ENCODE measurements around the gene ZNF664. TPM values are rescaled to one million over a fixed set of nuclear protein-coding genes. Genes with fewer than 3 reads are reported as not detected.

The ZNF664 gene
- total RNA-seq, 4 donors from 2014 or later, result 25.0 to 100 (median 40.2) TPM

- Histone ChIP-seq H3K27me3 (no peaks in the 10 kb centered on the region), H3K27ac (no peak overlapping the region), H3K36me3 (peaks cover 0 to 80% (median 3%) of the 10 kb centered on the region in 3 donors), H3K9me3 (no peaks in the 10 kb centered on the region), H3K4me1 (peaks cover 0 to 55% (median 13%) of the 10 kb centered on the region in 3 donors), H3K4me3 (no peak overlapping the region)
- no peak for TF ChIP-seq POLR2A (IDR thresholded peaks at IDR 0.05)
- no peak for TF ChIP-seq CTCF (IDR thresholded peaks at IDR 0.05)
- 93 to 100% methylated on average over 5 of the region's 5 CpGs for WGBS, 2 donors
- intact Hi-C loops (cut with DNase I), result no loop called here
- DNase-seq, result no peak
Observed at GRCh38 chr12:123989168-123989567, 16.2 kb downstream of the ZNF664 start.

GRCh38 chr12:123989753-123990152 is 16.7 kb downstream of the ZNF664 start:
- Histone ChIP-seq H3K36me3 (peaks cover 0 to 79% (median 3%) of the 10 kb centered on the region in 3 donors), H3K4me1 (peaks cover 0 to 56% (median 15%) of the 10 kb centered on the region in 3 donors), H3K27me3 (no peaks in the 10 kb centered on the region), H3K9me3 (no peaks in the 10 kb centered on the region), H3K27ac (no peak overlapping the region), H3K4me3 (no peak overlapping the region)
- 75 to 93% methylated on average over 1 of the region's 1 CpG for WGBS, 2 donors
- intact Hi-C loops (cut with DNase I), result no loop called here
- TF ChIP-seq POLR2A (IDR thresholded peaks at IDR 0.05), result no peak
- TF ChIP-seq CTCF (IDR thresholded peaks at IDR 0.05), result no peak
- DNase-seq, result no peak

GRCh38 chr12:123990511-123990910 is 17.5 kb downstream of the ZNF664 start:
- Histone ChIP-seq H3K4me1 (peaks cover 0 to 64% (median 21%) of the 10 kb centered on the region in 3 donors), H3K4me3 (no peak overlapping the region), H3K9me3 (no peaks in the 10 kb centered on the region), H3K27me3 (no peaks in the 10 kb centered on the region), H3K27ac (peak overlapping the region in 1 of 4 donors; percentile 36), H3K36me3 (peaks cover 0 to 72% (median 3%) of the 10 kb centered on the region in 3 donors)
- WGBS, 2 donors, result 64 to 84% methylated on average over 4 of the region's 4 CpGs
- intact Hi-C loops (cut with DNase I), result no loop called here
- TF ChIP-seq CTCF (IDR thresholded peaks at IDR 0.05), result no peak
- DNase-seq, result no peak

GRCh38 chr12:123991372-123991951 is 18.4 kb downstream of the ZNF664 start:
- DNase-seq, result no peak
- no peaks in the 10 kb centered on the region for H3K27me3 ChIP-seq
- no peaks in the 10 kb centered on the region for H3K9me3 ChIP-seq
- peak overlapping the region in 1 of 4 donors; percentile 36 for H3K27ac ChIP-seq
- no peak overlapping the region for H3K4me3 ChIP-seq
- peaks cover 0 to 62% (median 3%) of the 10 kb centered on the region in 3 donors for H3K36me3 ChIP-seq
- intact Hi-C loops (cut with DNase I), result no loop called here
- H3K4me1 ChIP-seq, result peaks cover 0 to 65% (median 26%) of the 10 kb centered on the region in 3 donors
- WGBS, 2 donors, result 61 to 96% methylated on average over 2 of the region's 2 CpGs
- TF ChIP-seq CTCF (IDR thresholded peaks at IDR 0.05) (no peak), POLR2A (IDR thresholded peaks at IDR 0.05) (no peak)

- WGBS, 2 donors, result 67 to 74% methylated on average over 7 to 8 of the region's 8 CpGs
- TF ChIP-seq POLR2A (IDR thresholded peaks at IDR 0.05) (no peak), CTCF (IDR thresholded peaks at IDR 0.05) (no peak)
- intact Hi-C loops (cut with DNase I), result no loop called here
- H3K27ac ChIP-seq, result no peak overlapping the region
- H3K4me3 ChIP-seq, result no peak overlapping the region
- peaks cover 0 to 61% (median 26%) of the 10 kb centered on the region in 3 donors for H3K4me1 ChIP-seq
- H3K27me3 ChIP-seq, result no peaks in the 10 kb centered on the region
- DNase-seq, result no peak
- no peaks in the 10 kb centered on the region for H3K9me3 ChIP-seq
- peaks cover 0 to 56% (median 3%) of the 10 kb centered on the region in 3 donors for H3K36me3 ChIP-seq
Observed at GRCh38 chr12:123992118-123992825, 19.3 kb downstream of the ZNF664 start.

Measured in esophagus squamous epithelium (tissue), 5 donors.